GM18499 (cell line): Measurements from ENCODE around the gene TSPO.

Source experiments
- ATAC-seq: cut with Tn5 transposase; IDR thresholded peaks from one replicate; pipeline ENCODE4 v1.9.1; 2021; ENCODE audit warnings: moderate number of reproducible peaks; ENCODE audit not compliant: insufficient read depth, unreplicated experiment

Gene TSPO

GRCh38 chr22:43157874-43158546 is 6.7 kb downstream of the TSPO start:
- ATAC-seq, result no peak

- no peak for ATAC-seq
Measured at GRCh38 chr22:43158778-43159483, 7.6 kb downstream of the TSPO start.

GRCh38 chr22:43159484-43160178 is 8.3 kb downstream of the TSPO start:
- no peak for ATAC-seq

- no peak for ATAC-seq
Measured at GRCh38 chr22:43160497-43161126, 9.3 kb downstream of the TSPO start.

- ATAC-seq, result no peak
Measured at GRCh38 chr22:43162412-43163150, 11.2 kb downstream of the TSPO start.

- ATAC-seq, result no peak
Measured at GRCh38 chr22:43163241-43163795, 12.0 kb downstream of the TSPO start.

- no peak for ATAC-seq
Measured at GRCh38 chr22:43164636-43165035, 13.3 kb downstream of the TSPO start.

- no peak for ATAC-seq
Measured at GRCh38 chr22:43166132-43166930, 15.0 kb downstream of the TSPO start.

GRCh38 chr22:43167001-43167589 is 15.7 kb downstream of the TSPO start:
- ATAC-seq, result no peak

- ATAC-seq, result no peak
Measured at GRCh38 chr22:43168471-43169309, 17.3 kb downstream of the TSPO start.

GRCh38 chr22:43169310-43170130 is 18.2 kb downstream of the TSPO start:
- no peak for ATAC-seq

- ATAC-seq, result no peak
Measured at GRCh38 chr22:43170131-43170480, 18.7 kb downstream of the TSPO start.

GRCh38 chr22:43171019-43171491 is 19.7 kb downstream of the TSPO start:
- ATAC-seq, result no peak

GRCh38 chr22:43171607-43172006 is 20.2 kb downstream of the TSPO start:
- no peak for ATAC-seq

- no peak for ATAC-seq
Measured at GRCh38 chr22:43172191-43172590, 20.8 kb downstream of the TSPO start.

- ATAC-seq, result no peak
Measured at GRCh38 chr22:43173566-43173965, 22.2 kb downstream of the TSPO start.
